WERI-Rb-1 (cell line): ENCODE results near the gene MYO1C.

Experiments
- DNase-seq: peaks from one replicate; pipeline ENCODE4 v3.0.0-alpha.2; 2020
- H3K27ac ChIP-seq: fragments of 250-450 bp; sonication (Bioruptor Pico); 2 replicates; pipeline ENCODE4 v1.5.1; 2020; ENCODE audit warnings: mild to moderate bottlenecking, moderate library complexity
- H3K27me3 ChIP-seq: fragments of 250-450 bp; sonication (Bioruptor Pico); 2 replicates; pipeline ENCODE4 v1.5.1; 2021; ENCODE audit warnings: mild to moderate bottlenecking, low read depth, moderate library complexity; ENCODE audit not compliant: insufficient read depth, severe bottlenecking
- H3K36me3 ChIP-seq: fragments of 250-450 bp; sonication (Bioruptor Pico); 2 replicates; pipeline ENCODE4 v1.5.1; 2020; ENCODE audit warnings: mild to moderate bottlenecking, moderate library complexity
- H3K4me3 ChIP-seq: 2 replicates; pipeline ENCODE4 v1.5.1; 2011; ENCODE audit warnings: low read depth, mild to moderate bottlenecking, control low read depth, low read length
- H3K9me3 ChIP-seq: fragments of 250-450 bp; sonication (Bioruptor Pico); 2 replicates; pipeline ENCODE4 v1.5.1; 2021; ENCODE audit warnings: mild to moderate bottlenecking, moderate library complexity; ENCODE audit not compliant: severe bottlenecking
- CTCF ChIP-seq: IDR thresholded peaks from 2 replicates; pipeline ENCODE4 v1.5.1; 2011; ENCODE audit warnings: low read depth, mild to moderate bottlenecking, control low read depth, inconsistent platforms, low read length

MYO1C gene

GRCh38 chr17:1471911-1472821 lies 20.3 kb downstream of the MYO1C start:
- Histone ChIP-seq H3K36me3 (peaks cover 29% of the 10 kb centered on the region), H3K27ac (no peak overlapping the region), H3K4me3 (no peak overlapping the region), H3K27me3 (no peaks in the 10 kb centered on the region), H3K9me3 (no peaks in the 10 kb centered on the region)
- no peak for TF ChIP-seq CTCF
- DNase-seq: no peak

- no peak for TF ChIP-seq CTCF
- no peak overlapping the region for H3K4me3 ChIP-seq
- peaks cover 32% of the 10 kb centered on the region for H3K36me3 ChIP-seq
- no peak overlapping the region for H3K27ac ChIP-seq
- no peaks in the 10 kb centered on the region for H3K27me3 ChIP-seq
- no peak for DNase-seq
- no peaks in the 10 kb centered on the region for H3K9me3 ChIP-seq
Measured at GRCh38 chr17:1471490-1471889, 21.0 kb downstream of the MYO1C start.

DNA sequence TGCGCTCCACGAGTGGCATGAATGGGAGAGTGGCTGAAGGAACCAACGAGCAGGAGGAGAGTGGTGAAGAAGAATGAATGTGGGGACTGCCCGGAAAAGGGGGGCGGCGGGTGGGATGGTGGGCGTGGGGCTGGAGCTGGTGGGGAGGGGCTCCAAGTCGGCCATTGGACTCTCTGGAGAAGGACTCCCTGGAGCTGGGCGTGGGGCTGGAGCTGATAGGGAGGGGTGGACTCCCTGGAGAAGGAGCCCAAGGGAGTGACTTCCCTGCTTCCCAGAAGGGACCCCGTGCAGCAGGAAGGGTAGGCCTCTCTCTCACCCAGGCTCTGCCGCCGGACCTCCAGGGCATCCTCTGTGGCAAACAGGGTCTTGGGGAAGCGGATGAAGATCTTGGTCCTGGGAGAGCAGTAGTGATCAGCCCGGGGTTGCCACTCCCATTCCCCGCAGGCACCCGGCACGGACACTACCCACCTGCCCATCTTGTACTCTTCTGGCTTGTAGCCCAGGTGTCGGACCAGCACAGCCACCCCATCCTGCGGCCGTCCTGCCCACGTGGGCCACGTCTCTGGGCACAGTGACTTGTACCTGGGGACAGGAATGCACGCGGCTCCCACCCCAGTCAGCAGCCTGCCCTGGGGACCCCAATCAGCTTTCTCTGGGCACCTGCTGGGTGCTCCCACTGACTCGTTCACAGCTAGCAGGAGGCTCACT lies 21.6 kb downstream of the MYO1C start:
- peaks cover 28% of the 10 kb centered on the region for H3K36me3 ChIP-seq

GRCh38 chr17:1470071-1470754 lies 22.3 kb downstream of the MYO1C start:
- no peak overlapping the region for H3K27ac ChIP-seq
- H3K36me3 ChIP-seq: peaks cover 27% of the 10 kb centered on the region
- no peaks in the 10 kb centered on the region for H3K9me3 ChIP-seq
- H3K4me3 ChIP-seq: no peak overlapping the region
- TF ChIP-seq CTCF: no peak
- H3K27me3 ChIP-seq: no peaks in the 10 kb centered on the region
- DNase-seq: no peak

More for the DNA sequence above, 21.6 kb downstream of the MYO1C start:
- DNase-seq: no peak
- TF ChIP-seq CTCF: no peak
- H3K9me3 ChIP-seq: no peaks in the 10 kb centered on the region
- no peaks in the 10 kb centered on the region for H3K27me3 ChIP-seq
- no peak overlapping the region for H3K4me3 ChIP-seq
- H3K27ac ChIP-seq: no peak overlapping the region

- no peak for DNase-seq
- H3K27ac ChIP-seq: no peak overlapping the region
- no peak for TF ChIP-seq CTCF
Measured at GRCh38 chr17:1469231-1469852, 23.1 kb downstream of the MYO1C start.

More at GRCh38 chr17:1469231-1469852, 23.1 kb downstream of the MYO1C start:
- H3K27me3 ChIP-seq: no peaks in the 10 kb centered on the region
- H3K9me3 ChIP-seq: no peaks in the 10 kb centered on the region
- no peak overlapping the region for H3K4me3 ChIP-seq
- H3K36me3 ChIP-seq: peaks cover 30% of the 10 kb centered on the region
